Panc1 (cell line): Measurements from ENCODE around the gene PLD1. TPM values are rescaled to one million over a fixed set of nuclear protein-coding genes. Genes with fewer than 3 reads are reported as not detected.

Source experiments
- ATAC-seq: fragments of 200-7000 bp; cut with Tn5 transposase; 2 replicates; pipeline ENCODE4 v1.9.1; 2020; ENCODE audit warnings: mild to moderate bottlenecking, moderate library complexity
- BruUV-seq: library from RNA; stranded (reverse); fragments of 400-500 nt; replicated peaks from 2 replicates; lab custom pipeline; 2021; lab: Mats Ljungman, UMichigan
- CTCF ChIA-PET: fragments of 300-600 bp; sonication (Branson Sonifier 250); formaldehyde crosslinking; loops from one replicate; lab custom pipeline; 2022; ENCODE audit warnings: antibody characterized with exemption; lab: Charles Lee
- POLR2A ChIA-PET: fragments of 300-600 bp; sonication (Branson Sonifier 250); formaldehyde crosslinking; loops from one replicate; lab custom pipeline; 2022; ENCODE audit warnings: antibody characterized with exemption; lab: Charles Lee
- DNase-seq: peaks from one replicate; pipeline ENCODE4 v3.0.0-alpha.2; 2010; ENCODE audit warnings: low read depth, low spot score
- H3K27ac ChIP-seq: 2 replicates; pipeline ENCODE4 v1.5.1; 2011; ENCODE audit warnings: mild to moderate bottlenecking, low read length, inconsistent platforms
- H3K27me3 ChIP-seq: fragments of 200-500 bp; sonication (Bioruptor generic); 2 replicates; pipeline ENCODE4 v1.6.0; 2014; ENCODE audit warnings: low read length, inconsistent platforms; ENCODE audit not compliant: control insufficient read depth, insufficient read depth
- H3K36me3 ChIP-seq: fragments of 200-500 bp; sonication (Bioruptor generic); 2 replicates; pipeline ENCODE4 v1.5.1; 2014; ENCODE audit warnings: inconsistent platforms, mild to moderate bottlenecking, low read length, moderate library complexity; ENCODE audit not compliant: control insufficient read depth, insufficient read depth
- H3K4me1 ChIP-seq: 2 replicates; pipeline ENCODE4 v1.5.1; 2011; ENCODE audit warnings: inconsistent platforms, mild to moderate bottlenecking, low read length, moderate library complexity; ENCODE audit not compliant: control insufficient read depth, insufficient read depth
- H3K4me3 ChIP-seq, 2 experiments: 2 replicates each; pipeline ENCODE4 v1.5.1; 2011 to 2012; ENCODE audit warnings: low read depth in 2 of 2, low read length in 2 of 2, mild to moderate bottlenecking in 2 of 2, inconsistent platforms in 1 of 2, moderate library complexity in 1 of 2
- H3K9me3 ChIP-seq: fragments of 200-500 bp; sonication (Bioruptor generic); 2 replicates; pipeline ENCODE4 v1.5.1; 2014; ENCODE audit warnings: low read depth, mild to moderate bottlenecking, inconsistent platforms, low read length, moderate library complexity; ENCODE audit not compliant: control insufficient read depth, insufficient read depth
- CTCF ChIP-seq: fragments of 450-650 bp; IDR thresholded peaks from 2 replicates; pipeline ENCODE4 v1.5.1; 2017; ENCODE audit warnings: mild to moderate bottlenecking
- POLR2AphosphoS5 ChIP-seq: IDR thresholded peaks from 2 replicates; pipeline ENCODE4 v1.6.1; 2012; ENCODE audit warnings: mild to moderate bottlenecking, low read depth, low read length, moderate library complexity
- REST ChIP-seq, 2 experiments: IDR thresholded peaks; 2 replicates each; pipeline ENCODE4 v1.6.1; 2011 to 2012; ENCODE audit warnings: low read depth in 2 of 2, control low read depth in 1 of 2, low read length in 1 of 2, mild to moderate bottlenecking in 1 of 2, moderate library complexity in 1 of 2; ENCODE audit not compliant: insufficient read depth in 1 of 2
- SIN3A ChIP-seq: IDR thresholded peaks from 2 replicates; pipeline ENCODE4 v1.6.1; 2012; ENCODE audit warnings: low read depth, mild to moderate bottlenecking, low read length, moderate library complexity, borderline replicate concordance; ENCODE audit not compliant: insufficient read depth
- TCF7L2 ChIP-seq: IDR thresholded peaks from 2 replicates; pipeline ENCODE4 v1.6.1; 2011; ENCODE audit warnings: mild to moderate bottlenecking, low read depth, low read length, inconsistent platforms
- in situ Hi-C: cut with HindIII; loops from 2 replicates; pipeline ENCODE4 v1.10.0; 2016; ENCODE audit warnings: low sequenced_read_pairs, low pct_unique_long_range_greater_than_20kb
- intact Hi-C: fragments of 100-400 bp; cut with micrococcal nuclease; formaldehyde crosslinking; loops from one replicate; pipeline ENCODE4 v1.10.0; 2022; ENCODE audit not compliant: unreplicated experiment
- total RNA-seq: library from RNA; stranded (reverse); gene quantifications from one replicate; pipeline ENCODE4 v1.2.1, GENCODE V29; 2021; ENCODE audit not compliant: unreplicated experiment

Gene PLD1
- total RNA-seq, 1 experiment from 2014 or later: 20.6 TPM

- no peaks in the 10 kb centered on the region for H3K9me3 ChIP-seq
- no peaks in the 10 kb centered on the region for H3K36me3 ChIP-seq
- no peak overlapping the region for H3K4me3 ChIP-seq
- TF ChIP-seq SIN3A (no peak), POLR2AphosphoS5 (no peak), REST (IDR thresholded peaks at IDR 0.05; ENCODE audit: insufficient read depth in 1 of 2, low read depth in 2 of 2, low read length in 1 of 2) (no peak), CTCF (no peak), TCF7L2 (no peak)
- no peak for ATAC-seq
- no peak for DNase-seq
- H3K27ac ChIP-seq: no peak overlapping the region
- intact Hi-C loops (loop anchor here (10.0 kb wide), 1 partner anchor 650 kb away; no protein-coding TSS in a partner anchor), in situ Hi-C loops (no loop called here)
- peaks cover 17% of the 10 kb centered on the region for H3K4me1 ChIP-seq
- ChIA-PET POLR2A (interaction anchor here (0.5 kb wide), 1 partner anchor 59 kb away, joined by 3 read pairs; no protein-coding TSS in a partner anchor), CTCF (no interaction called here)
- H3K27me3 ChIP-seq: no peaks in the 10 kb centered on the region
- BruUV-seq: no TSS peak
These were observed 24.8 kb upstream of the PLD1 start for GRCh38 chr3:171835116-171835515.

- POLR2A ChIA-PET: interaction anchor here (0.5 to 1.1 kb wide), 2 partner anchors 59 to 62 kb away, joined by 3 read pairs; no protein-coding TSS in a partner anchor
These were observed 24.1 kb upstream of the PLD1 start for GRCh38 chr3:171834461-171834801.

More at GRCh38 chr3:171834461-171834801, 24.1 kb upstream of the PLD1 start:
- no peaks in the 10 kb centered on the region for H3K9me3 ChIP-seq
- no peaks in the 10 kb centered on the region for H3K36me3 ChIP-seq
- in situ Hi-C loops: no loop called here
- intact Hi-C loops: loop anchor here (1.0 to 10.0 kb wide), 4 partner anchors 62 to 650 kb away; no protein-coding TSS in a partner anchor
- no peak overlapping the region for H3K4me3 ChIP-seq
- ATAC-seq: no peak
- TF ChIP-seq REST (IDR thresholded peaks at IDR 0.05; ENCODE audit: insufficient read depth in 1 of 2, low read depth in 2 of 2, low read length in 1 of 2) (no peak), POLR2AphosphoS5 (no peak), TCF7L2 (peak; percentile 15; the same call in 1 of the 2 replicates), CTCF (peak; percentile 51; the same call in 1 of the 2 replicates), SIN3A (no peak)
- peaks cover 23% of the 10 kb centered on the region for H3K4me1 ChIP-seq
- no peak for DNase-seq
- CTCF ChIA-PET: interaction anchor here (1.0 to 1.9 kb wide), 2 partner anchors 62 to 188 kb away, joined by 6 to 16 read pairs; no protein-coding TSS in a partner anchor
- no TSS peak for BruUV-seq
- H3K27me3 ChIP-seq: no peaks in the 10 kb centered on the region
- peak overlapping the region; percentile 49 for H3K27ac ChIP-seq
